GM19043 (cell line): ENCODE measurements around the gene RXRA.

Source experiments
- ATAC-seq: cut with Tn5 transposase; IDR thresholded peaks from one replicate; pipeline ENCODE4 v1.9.1; 2021; ENCODE audit warnings: low read depth; ENCODE audit not compliant: unreplicated experiment

RXRA gene

DNA sequence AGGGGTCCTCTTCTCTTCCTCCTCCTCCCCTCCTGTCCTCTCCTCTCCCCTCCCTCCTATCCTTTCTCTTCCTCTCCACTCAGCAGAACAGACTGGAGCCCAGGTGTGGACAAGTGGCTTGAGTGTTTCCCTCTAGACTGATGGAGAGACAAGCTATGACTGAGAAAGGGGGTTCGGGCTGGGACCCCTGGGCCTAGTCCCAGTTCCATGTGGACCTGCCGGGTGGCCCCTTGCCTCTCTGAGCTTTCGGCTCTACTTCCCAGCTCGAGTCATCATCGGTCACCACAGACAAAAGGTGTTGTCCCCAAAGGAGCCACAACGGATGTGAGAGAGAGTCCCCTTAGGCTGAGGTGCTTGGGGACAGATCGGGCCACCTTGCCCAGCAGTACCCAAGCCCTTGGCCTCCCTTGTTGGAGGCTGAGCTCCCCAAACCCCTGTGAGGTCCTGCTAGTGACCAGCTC is 3.4 kb upstream of the RXRA start:
- no peak for ATAC-seq

DNA sequence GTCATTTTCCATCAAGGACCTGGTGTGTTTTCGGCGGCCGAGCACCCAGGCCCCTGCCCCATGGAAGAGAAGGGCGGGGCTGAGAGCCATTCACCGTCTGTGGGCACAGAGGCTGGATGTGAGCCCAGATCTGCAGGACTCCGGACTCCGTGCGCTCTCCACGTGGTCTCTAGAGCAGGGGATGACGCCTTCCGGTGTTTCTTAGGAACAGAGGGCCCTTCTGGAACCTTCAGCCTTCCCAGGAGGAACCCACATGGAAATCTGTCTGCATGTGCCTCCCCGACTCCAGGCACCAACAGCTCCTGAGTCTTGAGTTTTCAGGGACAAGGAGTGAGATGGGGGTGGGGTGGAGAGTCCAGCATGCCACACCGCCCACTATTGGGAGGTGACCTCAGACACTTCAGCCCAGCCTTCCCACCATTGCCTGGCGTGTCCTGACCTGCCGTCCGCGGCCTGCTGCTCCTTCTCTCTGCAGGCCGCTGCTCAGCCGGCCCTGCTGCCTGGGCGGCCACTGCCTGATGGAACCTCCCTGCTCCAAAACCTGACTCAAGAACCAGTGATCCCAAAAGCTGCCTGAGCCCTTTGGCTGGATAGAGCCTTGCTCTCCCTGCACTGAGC is 2.4 kb upstream of the RXRA start:
- no peak for ATAC-seq

DNA sequence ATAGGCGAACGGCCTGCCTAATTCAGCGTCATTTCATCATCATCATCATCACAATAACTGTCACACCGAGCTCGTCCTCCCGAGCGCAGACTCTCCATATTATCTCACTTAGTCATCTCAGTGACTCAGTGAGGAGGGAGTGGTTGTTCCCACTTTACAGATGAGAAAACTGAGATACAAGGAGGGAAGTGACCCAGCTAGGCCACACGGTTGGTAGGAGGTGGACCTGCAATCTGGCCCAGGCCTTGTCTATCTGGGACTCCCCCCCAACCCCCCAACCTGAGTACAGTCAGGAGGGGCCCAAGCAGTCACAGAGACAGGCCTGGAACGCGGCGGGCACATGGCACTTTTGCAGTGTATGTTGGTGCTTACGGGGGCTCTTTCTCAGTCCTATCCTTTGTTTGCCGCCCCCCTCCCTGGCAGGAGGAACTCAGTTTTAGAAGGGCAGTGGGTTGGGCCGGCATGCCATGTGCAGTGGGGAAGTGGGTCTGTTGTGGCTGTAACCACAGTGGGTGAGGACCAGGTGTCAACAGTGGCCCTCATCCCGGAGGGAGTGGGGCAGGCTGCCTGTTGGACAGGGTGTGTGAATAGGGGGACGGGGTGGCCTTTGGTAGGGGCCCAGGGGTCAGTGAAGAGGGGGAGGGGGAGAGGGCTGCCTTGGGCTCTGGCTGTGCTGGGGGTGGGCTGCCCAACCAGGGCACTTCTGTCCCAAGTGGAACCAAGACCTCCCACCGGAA is 1.7 kb upstream of the RXRA start:
- ATAC-seq: no peak

DNA sequence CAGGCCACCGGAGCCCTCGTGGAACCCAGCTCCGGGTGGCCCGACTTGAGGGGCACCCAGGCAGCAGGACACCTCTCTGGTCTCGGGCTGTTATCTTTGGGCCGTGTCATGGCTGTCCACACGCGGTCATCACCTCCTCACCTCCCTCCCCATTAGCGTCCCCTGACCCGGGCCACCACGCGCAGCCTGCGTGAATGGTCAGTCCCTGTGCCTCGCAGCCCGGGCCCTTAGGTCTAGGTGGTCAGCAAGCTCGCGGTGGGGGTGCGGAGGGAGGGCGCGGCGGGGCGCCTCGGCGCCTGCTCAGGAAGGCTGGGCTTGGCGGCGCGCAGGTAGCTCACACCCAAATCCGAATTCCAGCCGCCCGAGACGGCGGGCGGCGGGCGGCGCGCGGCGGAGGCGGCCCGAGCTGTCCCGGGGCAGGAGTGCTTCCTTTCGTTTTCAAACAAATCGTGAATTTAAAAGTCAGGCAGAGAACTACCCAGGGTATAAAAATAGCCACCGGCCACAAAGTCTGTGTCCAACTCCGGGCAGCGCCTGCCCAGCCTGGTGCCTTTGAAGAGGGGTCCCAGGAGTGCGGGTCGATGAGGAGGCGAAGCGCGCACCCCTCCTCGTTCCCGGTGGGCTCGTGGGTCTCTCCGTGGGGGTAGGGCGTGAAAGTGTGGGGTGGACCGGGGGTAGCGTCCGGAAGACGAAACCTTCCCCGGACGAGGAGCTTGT is 1.0 kb upstream of the RXRA start:
- ATAC-seq: no peak

DNA sequence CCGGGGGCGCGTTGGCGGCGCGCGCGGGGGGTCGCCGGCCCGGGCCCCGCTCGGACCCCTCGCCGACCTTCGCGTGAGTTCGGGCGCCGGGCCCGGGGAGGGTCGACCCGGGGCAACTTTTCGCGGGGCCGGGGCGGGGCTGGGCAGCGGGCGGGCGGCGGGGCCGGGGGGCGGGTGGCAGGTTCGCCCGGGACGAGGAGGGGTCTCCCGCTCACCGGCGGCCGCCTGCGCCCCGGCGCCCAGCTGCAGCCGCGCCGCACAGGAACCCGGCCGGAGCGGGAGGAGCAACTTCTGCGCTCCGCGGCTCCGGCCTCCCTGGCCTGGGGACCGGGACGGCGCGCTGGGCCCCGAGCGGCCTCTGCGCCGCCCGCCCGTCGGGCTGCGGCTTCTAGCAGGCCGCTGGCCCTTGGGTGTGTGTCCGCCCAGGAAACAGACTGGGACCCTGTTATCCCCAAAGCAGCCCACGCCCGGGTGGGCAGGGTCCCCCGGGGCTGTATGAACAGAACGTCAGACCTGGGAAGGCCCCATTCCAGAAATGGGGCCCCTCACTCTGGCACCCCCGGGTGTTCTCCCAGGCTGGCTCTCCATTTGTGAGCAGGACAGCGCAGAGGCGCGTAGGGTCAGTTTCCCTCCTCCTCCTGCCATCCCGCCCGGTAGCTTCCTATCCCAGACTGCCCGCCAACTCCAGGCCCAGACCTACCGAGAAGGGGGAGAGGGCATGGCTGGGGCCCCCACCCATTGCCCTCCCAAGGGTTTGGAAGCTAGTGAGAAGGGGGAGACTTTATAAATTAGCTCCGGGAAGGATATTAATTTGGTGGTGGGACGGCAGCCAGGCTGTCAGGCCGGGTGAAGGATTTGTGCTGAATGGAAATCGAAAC is 708 bp downstream of the RXRA start:
- ATAC-seq: no peak

DNA sequence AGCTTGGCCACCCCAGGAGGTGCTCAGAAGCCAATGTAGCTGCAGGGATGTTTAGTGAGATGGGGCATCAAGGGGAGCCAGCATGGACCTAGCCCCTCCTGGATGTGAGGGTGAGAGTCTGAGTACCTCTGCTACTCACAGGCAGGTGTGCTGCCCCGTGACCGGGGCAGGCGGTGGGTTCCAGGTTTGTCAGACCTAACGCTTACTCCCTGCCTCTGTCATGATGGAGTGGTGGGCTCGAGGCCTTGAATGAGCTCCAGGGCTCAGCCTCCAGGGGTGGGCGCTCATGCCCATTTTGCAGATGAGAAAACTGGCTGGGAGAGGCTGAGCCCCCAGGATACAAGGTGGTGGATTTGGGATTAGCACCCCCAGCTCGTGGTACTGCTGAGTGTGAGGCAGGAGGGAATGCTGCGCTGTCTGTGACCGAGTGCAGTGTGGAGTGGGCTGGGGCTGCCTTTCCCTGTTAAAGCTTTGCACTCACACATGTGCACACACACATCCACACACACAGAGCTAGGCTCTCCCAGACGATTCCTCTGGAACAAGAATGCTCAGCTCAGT is 1.5 kb downstream of the RXRA start:
- no peak for ATAC-seq

DNA sequence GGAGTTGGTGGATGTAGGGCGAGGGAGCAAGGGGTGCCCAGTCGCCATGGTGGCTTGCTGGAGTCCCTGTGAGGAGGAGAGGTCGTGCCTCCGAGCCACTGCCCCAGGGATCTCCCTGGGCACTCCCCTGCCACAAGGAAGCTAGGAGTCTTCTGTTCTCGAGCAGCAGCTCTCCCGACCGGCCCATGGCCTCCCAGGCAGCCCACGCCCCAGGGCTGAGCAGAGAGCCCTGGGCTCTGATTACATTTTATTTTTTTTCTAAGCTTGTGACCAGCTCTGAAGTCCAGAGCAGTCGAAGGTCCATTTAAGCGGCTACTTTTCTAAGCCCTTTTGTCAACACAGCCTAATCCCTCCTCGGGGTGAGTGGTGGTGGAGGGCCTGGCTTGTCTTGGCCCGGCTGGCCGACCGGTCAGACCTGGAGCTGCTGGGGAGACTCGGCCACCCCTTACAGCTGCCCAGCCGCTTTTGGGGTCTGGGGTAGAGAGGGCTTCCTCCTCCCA is 2.1 kb downstream of the RXRA start:
- ATAC-seq: no peak

DNA sequence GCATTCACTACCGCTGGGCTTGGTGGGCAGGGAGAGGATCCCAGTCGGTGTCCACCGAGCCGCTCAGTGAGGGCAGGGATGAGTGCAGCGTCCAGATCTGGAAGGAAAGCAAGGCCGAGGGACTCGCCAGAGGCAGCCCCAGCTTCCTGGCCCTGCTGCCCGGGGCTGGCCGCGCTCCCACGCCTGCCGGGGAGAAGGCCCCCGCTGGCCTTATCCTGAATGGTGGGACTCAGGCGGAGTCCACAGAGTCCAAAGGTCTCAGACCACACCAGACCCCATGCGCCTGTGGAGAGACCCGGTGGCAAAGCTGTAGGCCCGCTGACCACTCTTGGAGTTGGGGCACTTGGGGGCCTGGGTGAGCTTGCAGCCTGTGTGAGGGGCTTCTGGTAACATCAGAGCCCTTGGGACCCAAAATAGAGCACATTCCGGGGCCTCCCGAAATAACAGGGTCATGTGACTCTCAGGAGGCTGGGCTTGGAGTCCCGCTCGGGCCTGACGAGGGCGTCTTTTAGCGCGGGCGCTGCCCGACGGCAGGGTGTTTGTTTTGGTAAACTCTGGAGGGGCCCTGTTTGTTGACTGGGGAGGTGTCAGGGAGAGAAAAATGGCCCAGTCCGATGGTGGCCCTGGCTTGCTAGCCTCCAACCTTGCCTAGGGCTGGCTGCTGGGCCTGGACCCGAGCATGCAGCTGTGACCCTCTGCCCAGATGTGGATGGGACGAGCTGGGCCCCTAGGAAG is 2.8 kb downstream of the RXRA start:
- no peak for ATAC-seq

DNA sequence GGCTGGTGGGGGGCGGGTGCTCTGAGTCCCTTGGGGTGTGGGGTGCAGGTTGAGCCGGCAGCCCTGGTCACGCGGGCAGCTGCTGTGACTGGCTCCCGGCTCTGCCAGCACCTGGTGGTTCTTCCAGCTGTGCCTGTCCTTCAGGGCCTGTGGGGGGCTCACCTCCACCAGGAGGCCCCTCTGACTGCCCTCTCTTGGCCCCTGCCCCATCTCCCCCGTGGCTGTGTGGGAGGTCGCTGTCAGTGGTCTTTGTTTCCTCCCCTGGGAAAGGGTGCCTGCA is 3.3 kb downstream of the RXRA start:
- no peak for ATAC-seq

DNA sequence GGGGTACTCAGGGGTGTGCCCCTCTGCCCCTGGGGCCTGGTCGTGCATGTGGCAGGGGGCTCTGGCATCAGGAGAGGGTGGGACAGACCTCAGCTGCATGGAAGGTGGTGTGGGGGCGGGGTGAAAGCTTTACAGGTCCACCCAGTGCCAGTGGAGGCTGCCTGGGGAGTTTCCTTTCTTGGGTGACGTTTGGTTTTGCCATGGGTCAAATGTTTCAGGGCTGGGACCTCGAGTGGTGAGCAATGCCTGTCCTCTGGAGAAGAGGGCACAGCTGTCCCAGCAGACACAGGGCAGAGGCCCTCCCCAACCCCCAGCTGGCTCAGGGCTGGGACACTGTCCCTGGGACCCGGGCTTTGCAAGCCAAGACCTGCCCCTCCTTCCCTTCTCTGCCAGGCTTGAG is 3.6 kb downstream of the RXRA start:
- ATAC-seq: no peak

DNA sequence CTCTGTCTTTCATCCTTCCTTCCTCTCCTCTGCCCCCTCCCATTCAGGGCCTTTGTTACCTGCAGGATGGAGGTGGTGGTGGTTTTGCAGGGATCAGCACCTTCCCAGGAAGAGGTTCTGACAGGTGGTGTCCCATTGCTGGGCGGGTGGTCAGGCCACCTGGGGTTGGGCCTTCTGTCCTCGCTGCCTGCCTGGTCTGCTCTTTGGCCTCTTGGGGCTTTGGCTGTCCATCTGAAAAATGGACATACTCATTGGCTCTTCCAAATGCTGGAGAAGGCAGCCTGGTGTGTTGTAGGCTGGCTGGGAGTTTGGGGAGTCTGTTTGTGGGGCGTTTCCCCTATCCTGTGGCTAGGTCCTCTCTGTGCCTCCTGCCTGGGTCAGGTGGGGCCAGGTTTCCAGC is 4.3 kb downstream of the RXRA start:
- no peak for ATAC-seq

DNA sequence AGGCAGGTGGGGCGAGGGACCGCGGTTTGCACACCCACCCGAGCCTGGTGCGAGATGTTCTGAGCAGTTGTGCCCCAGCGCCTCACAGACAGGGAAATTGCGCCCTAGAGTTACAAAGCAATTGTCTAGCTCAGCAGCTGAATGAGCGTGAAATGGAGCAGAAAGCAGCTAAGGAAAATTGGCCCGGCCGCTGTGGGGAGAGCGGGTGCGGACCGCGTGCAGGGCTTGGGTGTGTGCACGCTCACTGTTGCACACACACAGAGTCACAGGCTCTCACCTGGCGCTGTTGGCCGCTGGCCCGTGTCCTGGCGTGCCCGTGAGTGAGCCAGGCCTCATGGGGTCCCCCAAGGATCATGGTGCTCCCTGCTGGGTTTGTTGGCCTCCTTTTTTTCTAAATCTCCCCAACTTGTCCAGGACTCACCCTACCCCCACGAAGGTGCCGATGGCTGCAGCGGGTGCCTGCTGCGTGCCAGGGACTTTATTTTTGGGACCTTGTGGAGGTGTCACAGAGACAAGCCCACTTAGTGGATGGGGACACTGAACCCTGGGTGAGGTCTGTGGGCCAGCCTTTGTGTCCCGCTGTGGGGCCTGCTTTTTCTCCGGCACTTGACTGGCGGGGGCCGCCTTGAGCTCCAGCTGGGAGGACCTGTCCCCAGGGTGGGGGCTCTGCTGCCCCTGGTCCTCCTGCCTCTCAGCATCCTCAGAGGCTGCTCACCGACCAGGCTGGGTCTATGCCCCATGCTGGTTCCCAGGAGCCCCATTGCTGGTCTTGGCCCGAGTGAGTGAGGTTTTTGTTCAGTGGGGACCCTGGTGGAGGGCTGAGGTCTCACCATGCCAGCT is 5.2 kb downstream of the RXRA start:
- no peak for ATAC-seq

DNA sequence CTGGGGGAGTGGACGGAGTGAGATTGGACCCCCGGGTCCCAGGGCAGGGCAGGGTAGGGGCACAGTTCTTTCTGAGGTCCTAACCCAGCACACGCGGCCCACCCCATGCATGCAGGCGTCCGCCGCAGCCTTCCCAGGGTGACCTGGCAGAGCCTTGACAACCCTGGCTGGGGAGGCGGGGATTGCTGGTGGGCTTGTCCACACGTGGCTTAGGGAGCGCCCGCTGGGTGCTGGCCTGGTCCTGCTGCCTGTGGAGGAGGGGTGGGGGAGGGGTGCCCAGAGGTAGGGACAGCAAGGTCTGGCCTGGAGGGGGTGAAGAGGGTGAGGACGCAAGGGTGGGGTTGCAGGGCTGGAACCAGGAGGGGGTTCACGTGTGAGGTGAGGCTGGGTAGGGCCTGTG is 6.0 kb downstream of the RXRA start:
- no peak for ATAC-seq

DNA sequence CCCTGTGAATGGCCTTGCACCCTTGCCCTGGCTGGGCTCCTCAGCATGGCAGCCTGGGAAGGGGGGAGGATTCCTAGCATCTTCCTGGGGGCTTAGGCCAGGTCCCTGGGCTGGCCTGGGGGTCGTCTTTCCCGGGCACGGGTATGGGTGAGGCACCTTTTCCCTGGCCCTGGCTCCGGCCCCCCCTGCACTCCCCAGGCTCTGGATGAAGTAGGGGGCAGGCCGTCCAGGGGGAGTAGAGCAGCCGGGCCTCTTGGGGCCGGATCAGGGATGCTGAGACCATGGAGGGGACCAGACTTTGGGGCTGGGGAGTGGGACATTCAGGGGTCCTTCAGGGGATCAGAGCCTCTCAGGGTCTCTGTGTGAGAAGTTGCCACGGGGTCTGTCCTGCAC is 6.6 kb downstream of the RXRA start:
- ATAC-seq: no peak

DNA sequence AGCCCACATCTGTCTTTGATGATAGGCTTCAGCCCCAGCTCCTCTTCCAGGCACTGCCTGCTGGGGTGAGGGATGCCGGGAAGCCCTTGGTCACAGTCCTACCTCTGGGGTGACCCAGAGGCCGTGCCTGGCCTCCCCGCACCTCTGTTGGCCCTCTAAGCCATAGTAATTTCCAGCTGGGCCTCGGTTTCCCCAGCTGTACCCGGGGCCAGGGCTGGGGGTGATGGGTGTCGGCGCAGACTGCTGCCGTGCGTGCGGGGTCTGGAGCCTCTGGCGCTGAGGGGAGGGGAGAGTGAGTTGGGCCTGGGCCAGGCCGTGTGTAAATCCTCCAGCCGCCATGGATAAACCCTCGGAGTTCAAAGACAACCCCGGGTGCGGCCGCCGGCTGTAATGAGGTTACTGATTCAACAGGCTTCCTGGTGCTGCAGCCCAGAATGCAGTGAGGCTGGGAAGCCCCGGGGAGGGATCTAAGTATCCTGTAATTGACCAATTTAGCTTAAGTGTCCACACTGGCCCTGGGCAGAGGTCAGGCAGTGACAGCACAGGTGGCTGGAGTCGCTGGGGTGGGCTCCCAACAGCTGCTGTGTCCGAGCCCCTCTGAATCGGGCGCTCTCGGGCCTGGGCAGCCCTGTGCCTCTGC is 7.1 kb downstream of the RXRA start:
- no peak for ATAC-seq

DNA sequence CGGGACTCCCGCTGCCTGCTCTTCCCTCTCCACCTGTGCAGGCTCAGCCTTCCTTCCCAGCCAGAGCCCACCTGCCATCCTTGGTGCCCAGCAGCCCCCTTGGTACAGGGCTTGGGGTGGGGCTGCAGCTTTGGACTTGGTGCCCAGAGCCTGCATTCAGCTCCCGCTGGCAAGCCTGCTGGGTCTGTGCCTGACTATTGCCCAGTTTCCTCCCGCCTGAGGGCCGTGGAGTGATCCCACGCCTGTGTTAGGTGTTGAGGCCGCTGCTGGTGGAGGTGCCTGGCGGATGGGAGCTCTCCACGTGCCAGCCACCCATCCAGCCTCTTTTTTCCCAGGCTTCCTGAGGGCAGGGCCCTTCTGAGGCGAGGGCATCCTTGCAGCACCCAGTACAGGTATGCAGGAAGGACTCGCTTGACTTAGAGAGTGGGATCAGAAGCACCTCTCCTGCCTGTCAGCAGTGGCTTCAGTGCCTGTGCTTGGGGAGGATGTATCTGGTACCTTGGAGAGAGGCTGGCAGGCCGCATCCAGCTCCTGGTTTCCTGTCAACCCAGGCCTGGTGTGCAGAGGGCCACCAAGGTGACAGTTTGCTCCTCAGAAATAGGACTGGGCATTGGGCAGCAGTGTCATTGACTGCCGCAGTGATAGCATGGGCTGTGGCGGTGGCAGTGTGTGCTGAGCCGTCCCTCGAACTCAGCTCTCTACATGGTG is 7.8 kb downstream of the RXRA start:
- no peak for ATAC-seq

DNA sequence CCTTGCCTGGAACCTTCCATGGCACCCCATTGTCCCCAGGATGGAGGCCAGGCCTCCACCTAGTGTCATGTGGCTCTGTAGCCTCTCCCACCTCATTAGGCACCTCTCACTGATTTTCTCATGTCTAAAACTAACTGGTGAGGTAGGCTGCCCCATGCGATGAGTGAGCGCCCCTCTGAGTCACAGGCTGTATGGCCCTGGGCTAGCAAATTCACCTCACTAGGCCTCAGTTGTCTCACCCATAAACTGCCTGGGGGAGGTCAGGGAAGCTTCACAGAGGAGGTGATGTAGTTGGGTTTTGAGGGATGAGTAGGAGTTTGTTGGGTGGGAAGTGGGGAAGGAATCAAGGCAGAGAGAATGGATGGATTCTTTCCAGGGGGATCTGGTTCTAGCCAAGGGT is 8.8 kb downstream of the RXRA start:
- no peak for ATAC-seq
